HG02885 (cell line): Measurements from ENCODE around the gene SUCO.

ENCODE experiments used
- ATAC-seq: cut with Tn5 transposase; IDR thresholded peaks from one replicate; pipeline ENCODE4 v1.9.1; 2021; ENCODE audit warnings: mild to moderate bottlenecking; ENCODE audit not compliant: unreplicated experiment, poor library complexity

SUCO gene

DNA sequence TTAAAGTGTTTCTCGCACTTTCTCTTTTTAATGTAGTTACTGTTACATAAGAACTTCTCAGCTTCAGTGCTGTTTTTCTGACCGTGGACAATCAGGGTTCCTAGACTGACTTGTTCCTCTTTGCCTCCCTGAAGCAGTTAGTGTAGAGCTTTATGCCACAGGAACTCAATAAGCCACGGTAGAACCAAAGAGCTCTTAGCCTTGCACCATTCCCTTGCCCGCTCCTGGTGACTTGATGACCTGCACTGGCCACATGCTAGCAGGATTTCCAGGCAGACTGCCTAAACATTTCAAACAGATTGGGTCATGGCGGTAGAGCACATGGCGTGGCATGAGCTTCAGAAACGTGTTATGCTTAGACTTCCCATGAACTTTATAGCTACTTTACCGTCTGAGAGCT, 107.2 kb downstream of the SUCO start:
- ATAC-seq, result no peak

DNA sequence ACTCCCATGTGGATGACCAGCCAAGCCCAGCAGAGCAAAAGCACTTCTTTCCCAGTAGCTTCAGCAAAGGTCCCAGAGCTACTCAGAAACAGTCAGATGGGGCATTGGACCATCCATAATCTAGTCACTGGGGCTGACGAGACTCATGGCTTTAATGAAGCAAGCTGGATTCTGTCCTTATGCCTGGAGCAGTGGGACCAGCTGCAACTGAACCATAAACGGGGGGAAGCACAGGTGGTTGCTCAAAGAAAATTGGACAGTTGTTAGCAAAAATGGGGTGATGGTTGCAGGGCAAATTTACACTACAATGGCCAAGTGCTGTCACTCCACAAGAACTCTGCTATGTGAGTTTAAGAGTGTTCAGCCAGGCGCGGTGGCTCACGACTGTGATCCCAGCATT, 108.5 kb downstream of the SUCO start:
- no peak for ATAC-seq

DNA sequence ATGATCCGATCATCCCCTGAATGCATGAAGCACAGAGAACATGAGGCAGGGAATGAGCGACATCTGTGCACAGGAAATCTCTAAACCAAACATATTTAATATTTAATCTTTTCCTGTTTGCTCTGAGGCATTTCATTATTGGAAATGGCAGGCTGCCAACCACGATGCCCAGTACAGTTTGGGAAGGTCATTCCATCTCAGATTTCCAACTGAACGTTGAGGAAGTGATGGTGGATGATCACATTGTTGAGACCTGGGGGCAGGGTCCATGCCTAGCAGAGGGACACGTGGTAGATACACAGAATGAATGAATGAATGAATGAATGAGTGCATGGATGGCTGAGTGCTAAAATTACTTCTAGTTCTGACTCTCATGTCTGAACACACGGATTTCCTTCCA, 110.0 kb downstream of the SUCO start:
- ATAC-seq, result no peak

DNA sequence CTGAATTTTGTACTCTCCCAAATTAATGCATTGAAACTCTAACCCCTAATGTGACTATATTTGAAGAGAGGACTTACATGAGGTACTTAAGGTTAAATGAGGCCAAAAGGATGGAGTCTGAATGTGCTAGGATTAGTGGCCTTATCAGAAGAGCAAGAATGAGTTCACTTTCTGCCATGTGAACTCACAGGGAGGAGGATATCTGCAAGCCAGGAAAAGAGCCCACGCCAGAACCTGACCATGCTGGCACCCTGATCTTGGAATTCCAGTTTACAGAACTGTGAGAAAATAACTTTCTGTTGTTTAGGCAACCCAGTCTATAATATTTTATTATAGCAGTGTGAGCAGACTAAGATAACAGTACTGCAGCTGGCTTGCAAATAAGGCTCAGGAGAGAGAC, 113.7 kb downstream of the SUCO start:
- ATAC-seq, result no peak

DNA sequence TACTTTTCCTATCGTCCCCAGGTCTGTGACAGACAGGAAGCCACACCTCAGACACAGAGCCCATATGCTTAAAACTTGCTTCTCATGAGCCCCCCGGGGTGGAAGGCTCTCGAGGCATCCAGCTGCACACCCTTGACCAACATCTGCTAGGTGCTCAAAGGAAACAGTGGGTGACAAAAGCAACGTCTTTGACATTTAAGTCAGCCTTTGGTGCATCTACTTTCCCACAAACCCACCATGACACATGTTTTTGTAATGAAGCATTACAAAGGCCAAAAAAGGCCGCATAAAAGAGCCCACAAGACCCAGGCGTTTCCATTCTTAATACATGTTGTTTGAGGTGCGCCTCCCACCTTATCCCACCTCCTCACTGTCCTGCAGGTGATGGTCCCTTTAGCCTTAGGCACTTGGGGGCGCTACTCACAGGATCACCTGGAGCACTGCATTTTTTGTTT, 114.2 kb downstream of the SUCO start:
- ATAC-seq, result no peak

DNA sequence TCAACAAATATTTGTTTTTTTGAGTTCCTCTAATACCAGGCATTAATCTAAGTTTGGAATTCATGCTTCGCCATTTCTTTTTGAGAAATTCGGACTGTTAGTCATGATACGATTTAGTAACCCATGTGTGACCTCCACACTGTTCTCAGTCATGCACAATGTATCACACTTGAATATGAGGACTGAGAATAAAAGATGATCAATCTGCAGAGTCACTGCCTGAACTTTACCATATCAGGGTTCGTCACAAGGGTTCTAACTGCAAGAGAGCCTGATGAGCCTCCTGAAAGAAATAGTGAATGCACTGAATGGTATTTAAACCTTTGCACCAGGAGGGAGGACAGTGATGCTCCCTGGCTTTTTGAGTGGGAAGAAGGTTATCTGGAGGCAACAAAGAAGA, 115.0 kb downstream of the SUCO start:
- no peak for ATAC-seq

DNA sequence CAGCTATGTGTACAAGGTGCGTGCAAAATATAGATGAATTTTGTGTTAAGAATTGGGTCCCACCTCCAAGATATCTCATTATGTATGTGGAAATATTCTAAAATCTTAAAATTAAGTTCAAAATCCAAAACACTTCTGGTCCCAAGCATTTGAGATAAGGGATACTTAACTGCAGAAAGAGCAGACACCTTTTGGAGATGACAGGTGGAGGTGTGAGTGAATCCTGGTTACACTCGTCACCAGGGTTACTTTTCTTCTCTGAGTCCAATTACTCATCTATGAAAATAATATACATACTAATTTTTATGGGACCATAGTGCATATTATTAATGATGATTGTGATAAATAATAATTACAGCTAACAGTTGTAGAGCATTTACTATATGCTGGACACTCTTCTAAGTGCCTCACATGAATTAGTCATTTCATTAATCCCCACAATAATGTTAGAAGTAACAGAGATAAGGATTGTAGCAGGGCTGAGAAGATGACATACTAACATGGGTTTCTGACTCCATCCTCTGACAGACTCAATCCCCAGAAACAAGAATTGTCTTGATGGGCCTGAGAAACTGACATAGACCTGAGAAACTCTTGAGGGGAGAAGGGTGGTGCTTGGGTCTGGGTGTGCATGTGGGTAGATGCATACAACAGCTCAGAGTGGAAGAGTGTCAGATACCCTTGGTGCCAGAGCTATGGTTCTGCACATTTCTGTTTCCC, 117.7 kb downstream of the SUCO start:
- no peak for ATAC-seq

DNA sequence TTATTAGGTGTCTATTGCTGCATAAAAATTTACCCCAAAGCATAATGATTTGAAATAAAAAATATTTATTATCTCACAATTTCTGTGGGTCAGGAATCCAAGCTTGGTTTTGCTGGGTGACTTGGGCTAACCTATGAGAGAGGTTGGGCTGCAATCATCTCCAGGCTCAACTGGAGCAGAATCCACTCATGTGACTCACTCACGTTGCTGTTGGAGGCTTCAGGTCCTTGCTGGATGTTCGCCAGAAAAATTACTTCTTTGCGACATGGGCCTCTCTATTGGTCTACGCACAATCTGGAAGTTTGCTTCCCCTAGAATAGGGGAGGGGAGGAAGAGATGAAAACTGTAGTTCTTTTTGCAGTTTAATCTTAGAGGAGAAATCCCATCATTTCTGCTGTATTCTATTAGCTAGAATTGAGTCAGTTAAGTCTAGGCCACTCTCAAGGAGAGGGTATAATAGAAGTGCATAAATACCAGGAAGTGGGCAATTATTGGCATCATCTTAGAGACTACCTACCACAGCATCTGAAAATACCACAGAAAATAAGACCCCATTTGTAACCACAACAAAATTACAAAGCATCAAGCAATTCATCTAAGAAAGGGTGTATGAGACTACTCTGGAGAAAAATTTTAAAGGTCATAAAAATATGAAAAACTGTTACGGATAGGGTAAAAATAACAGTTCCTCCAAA, 120.2 kb downstream of the SUCO start:
- ATAC-seq, result no peak

DNA sequence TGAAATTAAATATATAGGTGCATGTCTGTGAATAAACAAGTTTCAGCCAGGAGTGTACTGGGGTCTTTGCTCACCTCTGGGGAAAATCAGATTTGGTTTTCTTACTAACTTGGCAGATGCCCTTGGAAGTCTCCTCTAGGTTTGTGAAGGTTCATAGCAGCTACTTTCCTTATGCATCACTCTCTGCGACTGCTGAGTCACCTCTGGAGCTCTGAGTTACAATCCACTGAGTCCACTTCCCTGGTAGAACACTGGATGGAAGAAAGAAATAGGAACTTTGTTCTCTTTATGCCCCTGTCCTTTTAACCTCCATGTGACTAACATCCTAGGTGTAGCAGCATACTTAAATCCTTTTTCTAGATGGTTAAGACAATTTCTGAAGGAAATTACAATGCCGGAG, 121.6 kb downstream of the SUCO start:
- ATAC-seq, result no peak

DNA sequence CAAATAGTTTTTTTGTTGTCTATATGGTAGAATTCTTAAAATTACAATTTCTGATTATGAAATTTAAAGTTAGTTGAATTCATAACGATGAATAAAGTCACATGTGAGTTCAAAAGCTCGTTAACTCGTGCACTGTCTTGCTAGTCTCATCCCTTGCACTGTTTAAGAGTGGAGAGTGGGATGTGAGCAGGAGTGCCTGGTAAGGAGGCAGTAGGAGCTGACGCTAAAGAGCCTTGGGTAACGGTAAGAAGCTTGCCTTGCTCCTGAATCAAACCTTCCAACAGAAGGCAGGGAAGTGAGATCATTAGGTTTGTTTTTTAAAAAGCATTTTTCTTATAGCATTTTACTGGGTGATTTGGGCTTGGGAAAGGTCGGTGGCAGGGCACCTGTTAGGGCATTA, 123.6 kb downstream of the SUCO start:
- ATAC-seq, result no peak

DNA sequence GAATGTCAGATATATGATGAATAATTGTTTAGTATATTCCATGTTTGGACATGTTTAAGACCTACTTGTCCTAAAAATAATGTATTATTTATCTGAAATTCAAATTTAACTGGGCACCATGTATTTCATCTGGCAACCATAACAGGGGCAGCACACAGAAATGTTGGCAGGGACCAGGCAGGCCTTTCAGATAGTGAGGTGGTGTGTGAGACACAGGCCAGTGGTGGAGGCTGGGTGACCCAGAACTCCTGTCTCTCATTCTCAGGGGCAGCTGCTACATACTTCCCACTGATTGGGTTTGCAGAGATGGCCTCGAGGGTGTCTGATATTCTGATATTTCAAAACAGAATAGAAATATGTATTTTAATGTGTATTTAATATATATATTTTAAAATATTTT, 124.6 kb downstream of the SUCO start:
- ATAC-seq, result no peak

DNA sequence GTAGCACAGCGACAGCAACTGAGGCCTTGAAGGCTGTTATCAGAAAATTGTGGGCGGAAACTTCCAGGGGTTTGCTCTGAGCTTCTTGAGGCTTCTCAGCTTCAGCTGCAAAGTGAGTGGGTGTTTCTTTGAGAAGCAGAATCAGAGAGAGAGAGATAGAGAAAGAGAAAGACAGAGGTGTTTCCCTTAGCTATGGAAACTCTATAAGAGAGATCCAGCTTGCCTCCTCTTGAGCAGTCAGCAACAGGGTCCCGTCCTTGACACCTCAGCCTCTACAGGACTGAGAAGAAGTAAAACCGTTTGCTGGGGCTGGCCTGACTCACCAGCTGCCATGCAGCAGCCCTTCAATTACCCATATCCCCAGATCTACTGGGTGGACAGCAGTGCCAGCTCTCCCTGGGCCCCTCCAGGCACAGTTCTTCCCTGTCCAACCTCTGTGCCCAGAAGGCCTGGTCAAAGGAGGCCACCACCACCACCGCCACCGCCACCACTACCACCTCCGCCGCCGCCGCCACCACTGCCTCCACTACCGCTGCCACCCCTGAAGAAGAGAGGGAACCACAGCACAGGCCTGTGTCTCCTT, 126.0 kb downstream of the SUCO start, which contains the start of gene FASLG:
Gene FASLG (plus strand): TSS at position 233 of the 583 bp plus-strand sequence. CDS start 99 bp downstream, at position 332.
- ATAC-seq, result peak; percentile 35

DNA sequence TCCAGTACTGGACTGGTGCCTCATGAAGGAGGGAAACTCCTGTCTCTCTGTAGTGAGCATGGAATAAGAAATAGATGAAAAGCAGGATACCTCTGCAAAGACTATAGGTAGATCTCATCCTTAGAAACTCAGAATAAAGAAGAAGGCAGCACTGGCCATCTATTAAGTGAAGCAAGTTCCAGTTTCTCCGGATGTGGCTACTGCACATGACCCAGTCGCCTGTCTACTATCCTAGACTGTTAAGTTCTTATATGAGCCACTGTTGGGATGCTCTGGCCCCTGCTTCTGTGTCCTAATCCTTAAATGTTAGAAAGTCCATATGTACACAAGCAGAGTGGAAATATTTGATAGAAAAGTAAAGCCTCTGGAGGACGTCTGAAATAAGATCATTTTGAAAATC, 128.2 kb downstream of the SUCO start:
- ATAC-seq, result no peak
